SH-SY5Y (cell line): ENCODE data around the gene RELL1.

Experiments used
- GATA2 ChIP-seq: IDR thresholded peaks from 2 replicates; pipeline ENCODE4 v1.6.1; 2011; ENCODE audit warnings: mild to moderate bottlenecking, low read depth, low read length
- GATA3 ChIP-seq: IDR thresholded peaks from 2 replicates; pipeline ENCODE4 v1.6.1; 2011; ENCODE audit warnings: low read depth, mild to moderate bottlenecking, low read length, moderate library complexity

GRCh38 chr4:37727635-37728034 is 41.5 kb upstream of the RELL1 start:
- TF ChIP-seq GATA3 (no peak), GATA2 (no peak)
